Measurements from ENCODE around the gene ZCCHC10. TPM values are rescaled to one million over a fixed set of nuclear protein-coding genes. Genes with fewer than 3 reads are reported as not detected.
"Not testable (repeated sequence)": the region's sequence is repeated elsewhere in the genome, so short reads cannot be mapped to it uniquely, and the experiment has no call there.

Gene ZCCHC10
- total RNA-seq, 4 donors from 2014 or later, result 10.1 to 22.0 (median 19.1) TPM

DNA sequence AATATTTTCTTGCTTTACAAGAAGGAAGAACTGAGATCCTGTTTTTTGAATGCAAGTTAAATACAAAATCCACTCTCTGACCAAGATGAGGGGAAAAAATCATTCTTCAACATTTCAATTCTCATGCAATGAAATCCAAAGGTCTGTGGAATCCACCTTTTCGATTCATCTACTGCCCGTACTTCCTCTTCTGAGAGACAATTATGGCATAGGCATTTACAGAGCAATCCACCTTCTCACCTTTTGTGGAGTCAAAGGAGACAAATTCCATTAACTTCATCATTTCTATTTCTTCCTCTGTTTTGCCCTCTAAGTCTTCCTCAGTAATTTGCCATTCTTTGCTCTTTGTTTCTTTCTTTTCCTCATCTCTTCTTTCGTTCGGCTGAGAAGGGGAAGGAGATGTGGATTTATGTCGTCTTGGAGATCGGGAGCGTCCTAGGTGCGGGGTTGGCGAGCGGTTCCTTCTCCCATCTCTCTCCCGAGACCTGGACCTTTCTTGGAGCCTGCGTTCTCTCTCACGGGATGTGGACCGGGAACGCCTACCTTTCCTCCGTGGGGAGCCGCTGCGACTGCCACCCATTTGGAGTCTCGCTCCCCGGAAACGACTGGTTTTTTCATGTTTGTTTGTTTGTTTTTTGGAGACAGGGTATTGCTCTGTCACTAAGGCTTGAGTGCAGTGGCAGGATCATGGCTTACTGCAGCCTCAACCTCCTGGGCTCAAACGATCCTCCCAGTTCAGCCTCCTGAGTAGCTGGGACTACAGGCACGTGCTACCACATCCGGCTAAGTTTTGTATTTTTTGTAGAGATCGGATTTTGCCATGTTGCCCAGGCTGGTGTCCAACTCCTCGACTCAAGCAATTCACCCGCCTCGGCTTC is 38.6 kb downstream of the ZCCHC10 start:
- Histone ChIP-seq H3K4me3 (no peak overlapping the region), H3K4me1 (no peaks in the 10 kb centered on the region), H3K9me3 (no peaks in the 10 kb centered on the region), H3K36me3 (no peaks in the 10 kb centered on the region), H3K27me3 (no peaks in the 10 kb centered on the region), H3K27ac (no peak overlapping the region)
- TF ChIP-seq POLR2A (IDR thresholded peaks at IDR 0.05) (no peak), POLR2AphosphoS5 (IDR thresholded peaks at IDR 0.05) (no peak), EP300 (IDR thresholded peaks at IDR 0.05) (no peak)
- TF ChIP-seq, protein P1, sequence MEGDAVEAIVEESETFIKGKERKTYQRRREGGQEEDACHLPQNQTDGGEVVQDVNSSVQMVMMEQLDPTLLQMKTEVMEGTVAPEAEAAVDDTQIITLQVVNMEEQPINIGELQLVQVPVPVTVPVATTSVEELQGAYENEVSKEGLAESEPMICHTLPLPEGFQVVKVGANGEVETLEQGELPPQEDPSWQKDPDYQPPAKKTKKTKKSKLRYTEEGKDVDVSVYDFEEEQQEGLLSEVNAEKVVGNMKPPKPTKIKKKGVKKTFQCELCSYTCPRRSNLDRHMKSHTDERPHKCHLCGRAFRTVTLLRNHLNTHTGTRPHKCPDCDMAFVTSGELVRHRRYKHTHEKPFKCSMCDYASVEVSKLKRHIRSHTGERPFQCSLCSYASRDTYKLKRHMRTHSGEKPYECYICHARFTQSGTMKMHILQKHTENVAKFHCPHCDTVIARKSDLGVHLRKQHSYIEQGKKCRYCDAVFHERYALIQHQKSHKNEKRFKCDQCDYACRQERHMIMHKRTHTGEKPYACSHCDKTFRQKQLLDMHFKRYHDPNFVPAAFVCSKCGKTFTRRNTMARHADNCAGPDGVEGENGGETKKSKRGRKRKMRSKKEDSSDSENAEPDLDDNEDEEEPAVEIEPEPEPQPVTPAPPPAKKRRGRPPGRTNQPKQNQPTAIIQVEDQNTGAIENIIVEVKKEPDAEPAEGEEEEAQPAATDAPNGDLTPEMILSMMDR (IDR thresholded peaks at IDR 0.05), result no peak
- 90% methylated on average over 28 of the region's 28 CpGs for WGBS
- no peak for DNase-seq (ENCODE audit: low spot score in 2 of 2)

DNA sequence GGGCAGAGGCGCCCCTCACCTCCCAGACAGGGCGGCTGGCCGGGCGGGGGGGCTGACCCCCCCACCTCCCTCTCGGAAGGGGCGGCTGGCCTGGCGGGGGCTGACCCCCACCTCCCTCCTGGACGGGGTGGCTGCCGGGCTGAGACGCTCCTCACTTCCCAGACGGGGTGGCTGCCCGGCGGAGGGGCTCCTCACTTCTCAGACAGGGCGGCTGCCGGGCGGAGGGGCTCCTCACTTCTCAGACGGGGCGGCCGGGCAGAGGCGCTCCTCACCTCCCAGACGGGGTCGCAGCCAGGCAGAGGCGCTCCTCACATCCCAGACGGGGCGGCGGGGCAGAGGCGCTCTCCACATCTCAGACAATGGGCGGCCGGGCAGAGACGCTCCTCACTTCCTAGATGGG is 43.4 kb downstream of the ZCCHC10 start:
- not testable (repeated sequence) for DNase-seq (ENCODE audit: low spot score in 2 of 2); H3K36me3 ChIP-seq; H3K4me1 ChIP-seq; H3K9me3 ChIP-seq; H3K4me3 ChIP-seq; H3K27ac ChIP-seq; H3K27me3 ChIP-seq
- WGBS, result 89% methylated on average over 4 of the region's 30 CpGs

DNA sequence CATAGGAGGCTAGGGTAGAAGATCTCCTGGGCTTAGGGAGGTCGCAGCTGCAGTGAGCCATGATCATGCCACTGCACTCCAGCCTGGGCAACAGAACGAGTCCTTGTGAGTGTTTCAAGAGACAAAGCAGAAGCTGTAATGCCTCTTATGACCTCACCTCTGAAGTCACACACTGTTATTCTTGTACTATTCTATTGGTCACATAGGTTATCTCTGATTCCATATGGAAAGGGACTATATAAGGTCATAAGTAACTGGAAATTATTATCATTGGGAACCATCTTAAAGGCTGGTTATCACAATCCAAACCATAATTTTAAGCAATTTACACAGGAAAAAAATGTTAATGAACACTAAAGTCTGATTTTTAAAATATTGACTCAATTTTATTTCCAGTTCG is 45.1 kb downstream of the ZCCHC10 start:
- no peak for DNase-seq (ENCODE audit: low spot score in 2 of 2)
- 91% methylated on average over 3 of the region's 3 CpGs for WGBS
- Histone ChIP-seq H3K4me1 (no peaks in the 10 kb centered on the region), H3K27me3 (no peaks in the 10 kb centered on the region), H3K9me3 (no peaks in the 10 kb centered on the region), H3K27ac (no peak overlapping the region), H3K4me3 (no peak overlapping the region), H3K36me3 (no peaks in the 10 kb centered on the region)
- TF ChIP-seq POLR2A (IDR thresholded peaks at IDR 0.05) (no peak), EP300 (IDR thresholded peaks at IDR 0.05) (no peak), POLR2AphosphoS5 (IDR thresholded peaks at IDR 0.05) (no peak)
- TF ChIP-seq, protein P1 (IDR thresholded peaks at IDR 0.05), result no peak

DNA sequence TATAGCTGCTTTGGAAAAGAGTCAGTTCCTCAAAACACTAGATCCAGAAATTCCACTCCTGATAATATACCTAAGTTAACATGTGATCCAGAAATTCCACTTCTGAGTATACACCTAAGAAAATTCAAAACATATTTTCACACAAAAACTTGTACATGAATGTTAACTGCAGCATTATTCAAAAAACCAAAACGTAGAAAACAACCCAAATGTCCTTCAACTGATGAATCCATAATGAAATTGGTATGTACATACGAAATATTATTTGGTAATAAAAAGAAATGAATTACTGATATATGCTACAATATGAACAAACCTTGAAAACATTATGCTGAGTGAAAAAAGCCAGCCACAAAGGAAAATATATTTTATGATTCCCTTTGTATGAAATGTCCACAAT is 46.4 kb downstream of the ZCCHC10 start:
- WGBS, result 82% methylated on average over 2 of the region's 2 CpGs
- no peak overlapping the region for H3K4me3 ChIP-seq
- no peaks in the 10 kb centered on the region for H3K4me1 ChIP-seq

DNA sequence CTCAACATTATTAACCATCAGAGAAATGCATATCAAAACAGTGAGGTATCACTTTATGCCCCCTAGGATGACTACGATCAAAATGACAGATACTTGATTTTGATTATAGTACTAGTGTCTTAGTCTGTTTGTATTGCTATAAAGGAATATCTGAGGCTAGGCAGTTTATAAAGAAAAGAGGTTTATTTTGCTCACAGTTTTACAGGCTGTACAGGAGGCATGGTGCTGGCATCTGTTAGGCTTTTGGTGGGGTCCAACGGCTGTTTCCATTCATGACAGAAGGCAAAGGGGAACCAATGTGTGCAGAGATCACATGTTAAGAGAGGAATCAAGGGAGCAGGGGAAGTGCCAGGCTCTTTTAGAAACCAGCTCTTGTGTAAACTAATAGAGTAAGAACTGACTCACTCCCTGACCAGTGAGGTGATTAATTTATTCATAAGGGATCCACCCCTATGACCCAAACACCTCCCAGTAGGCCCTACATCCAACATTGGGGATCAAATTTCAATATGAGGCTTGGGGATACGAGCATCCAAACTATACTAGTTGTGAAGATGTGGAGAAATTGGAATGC is 46.9 kb downstream of the ZCCHC10 start:
- Histone ChIP-seq H3K9me3 (no peaks in the 10 kb centered on the region), H3K4me3 (no peak overlapping the region), H3K27me3 (no peaks in the 10 kb centered on the region), H3K27ac (no peak overlapping the region), H3K36me3 (no peaks in the 10 kb centered on the region), H3K4me1 (no peaks in the 10 kb centered on the region)
- TF ChIP-seq POLR2AphosphoS5 (IDR thresholded peaks at IDR 0.05), result no peak
- TF ChIP-seq, protein P1 (IDR thresholded peaks at IDR 0.05), result no peak
- TF ChIP-seq EP300 (IDR thresholded peaks at IDR 0.05), result no peak
- TF ChIP-seq POLR2A (IDR thresholded peaks at IDR 0.05), result no peak
- no peak for DNase-seq (ENCODE audit: low spot score in 2 of 2)
- 71% methylated on average over 3 of the region's 3 CpGs for WGBS

More for the DNA sequence above, 46.4 kb downstream of the ZCCHC10 start:
- Histone ChIP-seq H3K27me3 (no peaks in the 10 kb centered on the region), H3K36me3 (no peaks in the 10 kb centered on the region), H3K9me3 (no peaks in the 10 kb centered on the region), H3K27ac (no peak overlapping the region)
- TF ChIP-seq, protein P1 (IDR thresholded peaks at IDR 0.05), result no peak
- no peak for TF ChIP-seq POLR2A (IDR thresholded peaks at IDR 0.05)
- TF ChIP-seq POLR2AphosphoS5 (IDR thresholded peaks at IDR 0.05), result no peak
- no peak for TF ChIP-seq EP300 (IDR thresholded peaks at IDR 0.05)
- DNase-seq (ENCODE audit: low spot score in 2 of 2), result no peak
